Activated CD4-positive, alpha-beta T cell treated with anti-CD3 and anti-CD28 coated beads, Interleukin-2, amount 50 U/mL, for 4 hours (primary cell): Measurements from ENCODE around the gene UHRF1.
"Not testable (repeated sequence)": the region's sequence is repeated elsewhere in the genome, so short reads cannot be mapped to it uniquely, and the experiment has no call there.

ENCODE experiments used
- DNase-seq, 2 experiments: peaks; one replicate each; pipeline ENCODE4 v3.0.0-alpha.2; 2020

Gene UHRF1

DNA sequence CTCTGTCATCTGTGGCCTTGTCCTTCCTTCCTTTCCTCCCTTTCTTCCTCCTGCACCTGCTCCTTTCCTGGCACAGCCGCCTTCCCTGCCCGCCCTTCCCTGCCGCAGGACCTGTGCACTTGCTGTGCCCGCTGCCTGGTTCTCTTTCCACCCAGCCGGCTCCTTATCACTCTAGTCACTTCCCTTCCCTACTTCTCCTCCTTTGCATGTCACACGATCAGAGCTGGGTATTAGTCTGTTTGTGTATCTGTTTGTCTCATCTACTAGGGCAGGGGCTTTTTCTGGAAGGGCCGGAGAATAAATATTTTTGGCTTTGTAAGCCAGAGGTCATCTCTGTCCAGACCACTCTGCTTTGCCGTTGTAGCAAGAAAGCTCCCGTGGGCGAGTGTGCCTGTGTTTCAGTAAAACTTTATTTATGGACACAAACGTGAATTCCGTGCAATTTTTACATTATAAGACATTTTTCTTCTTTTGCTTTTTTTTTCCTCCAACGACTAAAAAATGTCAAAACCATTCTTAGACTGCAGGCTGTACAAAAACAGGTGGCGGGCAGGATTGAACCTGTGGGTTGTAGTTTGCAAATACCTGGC, 65.7 kb downstream of the UHRF1 start:
- DNase-seq = no peak

DNA sequence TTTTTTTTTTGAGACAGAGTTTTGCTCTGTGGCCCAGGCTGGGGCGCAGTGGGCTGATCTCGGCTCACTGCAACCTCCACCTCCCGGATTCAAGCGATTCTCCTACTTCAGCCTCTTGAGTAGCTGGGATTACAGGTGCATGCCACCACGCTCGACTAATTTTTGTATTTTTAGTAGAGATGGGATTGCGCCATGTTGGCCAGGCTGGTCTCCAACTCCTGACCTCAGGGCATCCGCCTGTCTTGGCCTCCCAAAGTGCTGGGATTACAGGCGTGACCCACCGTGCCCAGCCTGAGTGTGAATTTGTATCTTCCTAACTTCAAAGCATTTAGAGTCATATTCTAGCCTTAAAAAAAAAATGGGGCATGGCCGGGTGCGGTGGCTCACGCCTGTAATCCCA, 66.3 kb downstream of the UHRF1 start:
- DNase-seq = not testable (repeated sequence)

DNA sequence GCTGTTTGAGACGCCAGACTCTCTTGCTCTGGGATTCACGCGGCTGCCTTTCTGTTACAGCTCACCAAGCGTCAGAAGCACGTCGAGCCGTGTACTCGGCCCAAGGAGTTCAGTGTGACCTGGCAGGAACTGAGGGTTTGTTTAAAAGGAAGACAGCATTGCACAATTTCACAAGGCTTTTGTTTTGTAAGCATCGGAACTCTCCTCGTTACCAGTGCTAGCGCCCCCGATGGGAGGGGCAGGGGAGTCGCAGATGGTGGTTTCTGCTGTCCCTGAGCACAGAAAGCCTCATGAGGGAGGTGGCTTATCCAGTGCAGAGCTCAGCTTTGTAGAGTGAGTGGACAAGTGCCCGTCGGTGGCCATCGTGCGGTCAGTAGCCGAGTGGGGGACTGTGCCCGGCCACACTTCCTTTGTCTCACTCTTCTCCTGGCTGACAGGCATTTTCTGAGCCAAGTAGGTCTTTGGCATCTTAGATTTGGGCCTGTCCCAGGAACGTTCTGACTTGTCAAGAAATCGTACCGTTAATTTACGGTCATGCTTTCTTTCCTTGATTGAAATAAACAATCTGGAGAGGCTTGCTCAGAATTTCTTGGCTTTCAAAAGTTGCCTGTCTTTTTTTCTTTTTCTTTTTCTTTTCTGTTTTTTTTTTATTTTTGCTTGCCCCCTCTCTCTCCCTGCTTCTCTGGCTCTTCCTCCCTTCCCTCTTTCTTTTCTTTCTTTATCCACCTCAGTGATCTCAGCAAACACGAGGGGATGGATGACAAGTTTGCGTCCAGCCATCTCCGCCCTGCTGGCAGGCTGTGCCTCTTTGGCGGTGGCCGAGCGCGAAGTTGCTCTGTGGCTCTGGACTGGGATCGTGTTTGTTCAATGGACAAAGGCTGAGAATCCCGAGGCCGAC, 67.3 kb downstream of the UHRF1 start:
- no peak for DNase-seq

DNA sequence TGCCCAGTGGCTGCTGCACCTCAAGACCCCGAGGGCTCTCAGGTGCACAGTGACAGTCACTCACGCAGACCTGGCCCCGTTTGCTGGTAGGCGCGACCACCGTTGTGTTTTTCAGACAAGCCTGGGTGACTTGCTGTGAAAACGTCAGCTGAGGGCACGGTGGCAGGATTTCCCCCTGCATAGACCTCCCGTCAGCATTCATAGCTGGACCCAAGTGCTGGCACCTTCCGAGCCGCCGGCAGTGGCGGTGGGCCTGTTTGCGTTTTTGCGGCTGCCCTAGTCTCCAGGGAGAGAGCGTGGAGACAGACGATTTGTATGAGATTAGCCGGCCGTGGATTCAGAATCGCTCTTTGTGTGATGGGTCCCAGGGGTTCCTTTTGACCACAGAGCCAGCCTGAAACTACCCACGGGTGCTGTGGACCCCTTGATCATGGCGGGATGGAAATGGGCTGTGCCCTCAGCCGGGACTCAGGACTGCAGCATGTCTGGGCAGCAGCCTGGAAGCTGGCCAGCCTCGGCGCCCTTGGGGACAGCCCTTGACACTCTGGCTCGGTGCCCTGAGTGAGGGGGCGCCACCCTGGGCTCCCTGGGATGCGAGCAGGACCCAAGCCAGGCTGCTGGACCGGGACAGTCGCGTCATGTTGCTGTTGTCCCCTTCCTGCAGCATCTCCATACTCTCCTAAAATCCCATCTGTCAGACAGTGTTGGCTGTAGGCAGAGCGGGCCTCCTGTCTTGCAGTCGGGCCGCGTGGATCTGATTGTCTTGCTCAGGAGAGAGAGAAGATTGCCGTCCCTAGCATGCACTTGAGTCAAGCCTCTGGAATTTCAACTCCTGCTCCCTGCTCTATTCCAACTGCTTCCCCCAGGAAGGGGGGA, 68.2 kb downstream of the UHRF1 start:
- DNase-seq = no peak

DNA sequence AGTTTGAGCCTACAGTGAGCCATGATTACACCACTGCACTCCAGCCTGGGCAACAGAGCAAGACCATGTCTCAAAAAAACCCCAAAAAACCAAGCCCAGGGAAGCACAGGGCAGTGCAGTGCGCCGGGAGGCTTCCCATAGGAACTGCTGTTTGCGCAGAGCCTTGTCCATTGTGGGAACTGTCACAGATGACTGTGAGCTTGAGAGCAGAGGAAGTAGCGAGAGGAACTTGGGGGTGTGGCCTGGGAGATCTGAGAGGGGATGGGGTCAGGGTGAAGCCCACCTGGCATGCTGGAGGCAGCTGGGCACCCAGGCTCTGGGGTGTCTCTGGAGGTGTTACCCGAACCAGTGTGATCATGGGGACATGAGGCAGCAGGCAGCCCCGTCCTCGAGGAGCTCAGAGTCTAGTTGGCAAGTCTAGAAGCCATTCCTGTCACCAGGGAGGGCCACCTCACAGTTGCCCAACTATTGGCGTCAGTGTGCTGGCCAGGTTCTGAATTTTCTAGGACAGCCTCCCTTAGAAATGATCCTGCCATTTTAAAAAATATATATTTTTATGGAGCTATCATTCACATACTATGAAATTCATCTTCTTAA, 70.0 kb downstream of the UHRF1 start:
- no peak for DNase-seq

DNA sequence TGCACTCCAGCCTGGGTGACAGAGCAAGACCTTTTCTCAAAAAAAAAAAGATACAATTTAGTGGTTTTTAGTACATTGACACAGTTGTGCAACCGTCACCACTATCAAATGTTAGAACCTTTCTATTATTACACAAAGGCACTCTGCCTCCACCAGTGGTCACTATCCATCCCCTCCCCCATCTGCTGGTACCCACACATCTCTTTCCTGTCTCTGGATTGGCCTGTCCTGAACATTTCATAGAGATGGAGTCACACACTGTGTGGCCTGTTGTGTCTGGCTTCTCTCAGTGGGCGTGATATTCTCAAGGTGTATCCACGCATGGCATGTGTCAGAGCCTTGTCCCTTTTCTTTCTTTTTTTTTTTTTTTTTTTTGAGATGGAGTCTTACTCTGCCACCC, 70.8 kb downstream of the UHRF1 start:
- no peak for DNase-seq

DNA sequence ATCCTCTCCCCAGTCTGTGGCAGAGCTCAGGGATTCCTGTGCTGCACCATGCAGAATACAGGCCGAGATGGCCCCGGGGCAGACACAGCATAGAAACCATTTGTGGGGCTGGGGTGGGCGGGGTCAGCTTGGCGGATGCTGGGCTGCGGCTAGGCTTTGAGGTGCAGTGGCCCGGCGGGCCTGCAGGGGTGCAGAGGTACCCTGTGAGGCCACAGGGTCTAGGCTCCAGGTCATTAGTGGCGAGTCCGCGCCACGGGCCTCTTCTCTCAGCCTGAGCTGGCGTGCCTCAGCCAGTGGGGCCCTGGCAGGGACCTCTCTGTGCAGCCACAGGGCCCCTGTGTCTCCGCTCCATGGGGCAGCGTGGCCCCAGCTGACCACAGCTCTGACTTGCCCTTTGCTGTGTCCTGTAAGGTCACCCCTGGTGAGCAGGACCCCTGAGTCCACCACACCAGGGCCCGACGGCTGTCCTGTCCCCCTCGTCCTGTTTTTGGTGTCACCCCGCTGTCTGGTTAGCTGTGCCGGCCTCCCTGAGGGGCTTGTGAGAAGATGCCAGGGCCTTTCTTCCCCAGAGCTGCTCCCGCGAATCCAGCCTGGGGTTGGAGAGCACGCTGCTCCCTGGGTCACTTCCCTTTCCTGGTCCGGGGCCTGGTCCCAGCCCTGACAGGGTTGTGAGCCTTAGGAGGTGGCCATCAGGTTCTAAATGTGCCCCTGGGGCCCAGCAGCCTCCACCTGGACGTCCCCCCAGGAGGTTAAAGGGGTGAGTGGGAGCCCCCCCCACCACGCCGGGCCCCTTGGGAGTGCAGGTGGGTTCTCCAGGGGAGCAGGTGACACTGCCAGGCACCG, 71.8 kb downstream of the UHRF1 start:
- DNase-seq = no peak

DNA sequence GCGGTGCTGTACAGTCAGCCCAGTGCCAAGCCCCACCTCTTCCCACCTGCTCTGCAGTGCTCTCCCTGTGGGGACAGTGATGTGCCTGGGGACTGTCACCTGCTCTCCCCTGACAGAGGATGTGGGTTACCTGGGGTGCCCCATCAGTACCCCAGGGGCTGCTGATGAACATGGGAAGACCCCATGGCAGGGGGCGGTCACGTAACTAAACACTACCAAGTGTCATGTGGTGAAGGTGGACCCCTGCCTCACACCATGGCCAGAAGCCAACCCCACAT, 72.3 kb downstream of the UHRF1 start:
- DNase-seq = no peak

DNA sequence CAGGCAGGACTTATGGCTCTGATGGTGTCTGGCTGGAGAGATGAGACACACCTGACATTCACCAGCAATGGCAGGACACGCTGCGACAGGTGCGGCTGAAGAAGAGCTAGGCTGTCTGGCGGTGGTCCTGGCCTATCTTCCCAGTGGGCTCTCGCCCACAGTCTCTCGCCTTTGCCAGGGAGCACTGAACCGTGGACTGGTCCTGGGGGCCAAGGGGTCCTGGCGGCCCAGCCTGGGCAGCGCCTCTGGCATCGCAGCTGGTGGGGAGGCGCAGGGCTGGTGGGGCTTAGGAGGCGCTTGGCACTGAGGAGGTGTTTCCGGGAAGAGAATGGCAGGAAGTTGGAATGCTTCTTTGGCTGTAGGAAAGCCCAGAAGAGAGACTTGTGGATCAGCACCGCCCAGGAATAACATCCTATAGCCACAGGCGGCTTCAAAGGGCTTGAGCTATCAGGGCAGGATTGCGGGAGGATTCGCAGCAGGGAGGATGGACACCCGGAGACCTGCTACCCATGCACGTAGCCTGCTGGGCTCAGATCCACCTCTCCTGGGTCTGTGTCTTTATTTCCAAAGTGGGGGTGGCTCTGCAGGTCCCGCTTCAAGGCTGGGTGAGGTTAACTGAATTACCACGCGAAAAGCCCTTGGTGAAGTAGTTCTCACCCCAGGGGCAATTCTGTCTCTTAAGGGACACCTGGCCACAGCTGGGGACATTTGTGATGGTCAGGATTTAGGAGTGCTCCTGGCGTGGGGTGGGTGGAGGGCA, 74.2 kb downstream of the UHRF1 start:
- DNase-seq = no peak

DNA sequence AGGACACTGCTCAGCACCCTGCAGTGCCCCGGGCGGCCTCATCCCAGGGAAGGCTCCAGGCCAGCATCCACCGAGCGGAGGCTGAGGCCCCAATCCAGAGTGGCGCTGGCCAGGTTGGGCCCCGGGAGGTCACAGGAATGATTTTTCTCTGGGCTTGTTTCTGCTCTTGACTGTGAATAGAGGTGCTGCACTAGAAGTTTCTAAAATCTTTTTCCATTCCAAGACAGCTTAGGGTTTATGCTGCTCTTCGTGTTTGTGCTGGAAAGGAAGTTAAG, 74.7 kb downstream of the UHRF1 start:
- no peak for DNase-seq

DNA sequence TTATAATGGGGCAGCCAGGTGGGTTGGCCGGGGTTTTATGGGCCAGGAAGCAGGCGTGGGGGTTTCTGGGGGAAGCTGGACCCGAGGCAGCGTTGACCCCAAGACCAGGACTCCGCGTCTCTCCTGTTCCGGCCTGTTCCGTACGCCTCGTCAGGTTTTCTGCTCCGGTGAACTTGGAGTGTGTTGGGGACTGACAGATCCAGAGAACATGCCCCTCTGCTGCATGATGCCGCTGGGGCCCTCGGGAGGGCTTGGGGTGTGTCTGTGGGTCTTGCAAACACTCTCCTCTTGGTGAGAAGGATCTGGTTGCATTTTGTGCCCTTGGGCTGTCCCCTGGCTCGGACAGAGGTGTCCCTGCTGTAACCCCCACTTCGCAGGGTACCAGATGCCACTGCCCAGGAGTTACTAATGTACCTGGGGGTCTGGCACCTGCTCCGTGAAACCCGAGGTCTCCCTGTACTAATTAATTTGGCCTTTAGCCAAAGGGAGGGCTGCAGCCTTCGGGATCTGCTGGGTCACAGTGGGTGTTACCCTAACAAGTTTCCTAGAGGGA, 75.2 kb downstream of the UHRF1 start:
- no peak for DNase-seq

DNA sequence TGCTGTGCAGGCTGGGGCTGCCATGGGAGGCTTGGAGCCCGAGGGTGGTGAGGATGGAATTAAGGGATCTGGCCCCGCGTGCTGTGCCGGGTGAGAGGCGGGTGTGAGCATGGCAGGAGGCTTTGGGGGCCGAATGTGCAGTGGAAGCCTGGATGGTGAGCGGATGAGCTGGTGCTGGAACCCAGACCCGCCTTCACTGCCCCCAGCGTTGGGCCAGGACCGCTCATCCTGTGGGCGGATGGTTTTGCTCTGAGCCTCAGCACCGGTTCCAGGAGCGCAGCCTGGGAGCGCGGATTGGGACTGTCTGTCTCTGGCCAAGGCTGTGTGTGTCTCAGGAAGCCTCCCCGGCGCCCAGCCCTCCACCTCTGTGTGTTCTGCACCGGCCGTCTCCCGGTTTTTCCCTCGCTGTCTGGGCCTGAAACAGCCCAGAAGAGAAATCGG, 76.3 kb downstream of the UHRF1 start:
- no peak for DNase-seq

DNA sequence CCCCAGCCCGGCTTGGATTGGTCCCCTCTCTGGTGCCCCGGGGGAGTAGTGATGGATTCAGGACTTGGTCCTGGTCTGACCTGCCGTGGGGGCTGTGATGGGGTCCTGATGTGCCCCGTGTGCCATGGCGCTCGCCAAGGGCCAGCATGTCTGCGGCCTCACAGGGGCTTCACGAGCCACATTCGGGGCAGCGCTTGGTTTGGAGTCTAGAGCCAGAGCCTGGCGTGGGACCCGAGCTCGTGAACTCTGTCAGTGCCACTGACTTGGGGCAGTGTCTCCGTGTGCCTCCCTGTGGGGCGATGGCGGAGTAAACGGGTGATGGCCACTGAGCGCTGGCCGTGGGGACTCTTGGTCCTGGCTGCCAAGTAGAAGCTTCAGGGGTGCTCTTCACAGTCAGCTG, 76.8 kb downstream of the UHRF1 start:
- DNase-seq = no peak

DNA sequence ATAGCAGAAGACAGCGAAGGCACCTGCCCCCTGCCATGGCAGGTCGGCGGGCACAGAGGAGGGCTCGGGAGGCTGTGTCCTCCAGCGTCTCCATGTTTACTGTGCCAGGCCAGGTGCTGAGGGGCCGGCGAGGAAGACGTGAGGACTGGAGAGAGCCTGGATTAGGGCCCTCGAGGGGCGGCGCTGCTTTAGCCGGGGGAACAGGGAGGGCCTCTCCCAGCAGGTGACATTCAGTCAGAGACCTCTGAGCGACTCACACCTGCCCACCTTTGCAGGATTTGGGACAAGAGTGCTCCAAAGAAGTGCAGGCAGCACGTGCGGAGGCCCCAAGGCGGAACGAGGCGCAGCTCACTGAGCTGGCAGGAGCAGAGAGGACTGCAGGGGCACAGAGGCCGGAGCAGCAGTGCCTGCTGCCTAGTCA, 77.2 kb downstream of the UHRF1 start:
- DNase-seq = no peak

DNA sequence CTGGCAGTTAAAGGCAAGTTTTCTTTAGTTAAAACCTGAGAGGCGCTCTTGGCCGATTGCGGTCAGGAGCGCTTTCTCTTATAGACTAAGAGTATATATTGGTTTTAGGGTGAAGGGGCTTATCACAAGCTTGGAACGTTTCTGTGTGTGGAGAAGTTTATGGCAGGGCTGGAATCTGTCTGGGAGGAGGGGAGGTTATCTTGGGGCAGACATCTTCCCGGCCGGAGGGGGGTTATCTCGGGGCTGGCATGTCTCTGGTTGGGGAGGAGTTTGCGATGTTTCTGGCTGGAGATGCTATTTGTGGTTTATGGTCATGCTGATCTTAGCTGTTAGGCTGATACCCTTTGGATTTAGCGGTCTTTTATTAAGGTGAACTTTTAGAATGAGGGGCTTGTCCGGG, 78.0 kb downstream of the UHRF1 start:
- DNase-seq = no peak

DNA sequence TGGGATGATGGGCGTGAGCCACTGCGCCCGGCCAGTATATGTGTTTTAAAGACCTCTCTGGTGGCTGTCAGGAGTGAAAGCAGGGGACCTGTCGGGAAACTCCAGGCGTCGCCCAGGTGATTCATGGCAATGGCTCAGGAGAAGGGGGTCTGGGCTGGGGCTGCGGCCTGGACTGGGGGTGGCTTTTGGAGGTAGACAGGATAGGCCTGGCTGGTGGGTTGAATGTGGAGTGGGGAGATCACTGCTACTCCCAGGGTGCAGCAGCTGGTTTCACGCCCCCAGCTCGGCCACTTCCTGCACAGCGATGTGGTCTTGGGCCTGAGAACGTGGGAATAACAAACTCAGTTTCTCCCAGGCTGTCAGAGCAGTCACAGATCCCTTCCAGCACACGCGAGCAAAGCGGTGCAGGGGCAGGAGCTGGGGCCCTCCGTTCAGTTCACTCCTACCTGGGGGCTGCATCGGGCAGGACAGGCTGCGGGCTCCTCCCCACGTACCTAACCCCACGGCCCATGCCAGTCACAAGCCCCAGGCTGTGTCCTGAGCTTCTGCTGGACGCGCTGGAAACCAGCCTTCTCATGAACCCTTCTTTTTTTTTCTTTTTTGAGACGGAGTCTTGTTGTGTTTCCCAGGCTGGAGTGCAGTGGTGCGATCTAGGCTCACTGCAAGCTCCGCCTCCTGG, 78.5 kb downstream of the UHRF1 start:
- no peak for DNase-seq

DNA sequence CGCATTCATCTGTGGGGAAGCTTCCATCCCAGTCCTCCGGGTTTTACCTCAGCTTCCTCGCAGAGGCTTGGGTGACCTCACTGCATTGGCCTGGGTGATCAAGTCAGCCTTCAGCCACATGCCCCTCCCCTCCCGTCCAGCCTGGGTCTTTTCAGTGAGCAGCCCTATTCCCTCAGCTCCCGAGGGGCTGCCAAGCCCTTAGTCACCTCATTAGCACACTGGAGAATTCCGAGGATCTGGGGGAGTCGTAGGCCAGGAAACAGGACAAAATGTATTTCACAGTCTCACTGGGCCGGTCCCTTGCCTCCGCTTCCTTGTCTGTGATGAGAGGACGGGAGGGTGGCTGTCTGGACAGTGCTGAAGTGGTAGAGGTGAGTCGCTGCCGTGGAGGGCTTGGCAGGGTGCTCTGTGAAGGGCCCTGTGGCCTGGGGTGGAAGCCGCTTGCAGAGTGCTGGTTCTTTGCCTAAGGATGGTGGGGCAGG, 79.5 kb downstream of the UHRF1 start:
- no peak for DNase-seq

DNA sequence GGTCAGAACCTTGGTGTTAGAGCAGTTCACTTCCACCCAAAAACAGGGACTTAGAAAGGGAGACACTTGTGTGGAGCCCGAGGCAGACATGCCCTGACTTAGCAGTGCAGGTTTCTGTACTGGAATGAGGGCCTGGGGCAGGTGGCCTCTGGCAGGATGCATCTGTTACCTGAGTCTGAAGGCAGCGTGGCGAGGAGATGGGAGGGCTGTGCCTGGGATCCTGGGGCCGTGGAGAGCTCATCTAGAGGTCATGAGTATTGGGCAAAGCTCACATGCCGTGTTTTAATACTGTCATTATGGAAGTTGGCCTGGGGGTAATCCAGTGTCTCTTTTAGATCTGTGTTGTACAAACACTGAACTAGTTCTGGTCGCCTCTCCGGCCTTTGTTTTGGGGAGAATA, 81.0 kb downstream of the UHRF1 start:
- no peak for DNase-seq

DNA sequence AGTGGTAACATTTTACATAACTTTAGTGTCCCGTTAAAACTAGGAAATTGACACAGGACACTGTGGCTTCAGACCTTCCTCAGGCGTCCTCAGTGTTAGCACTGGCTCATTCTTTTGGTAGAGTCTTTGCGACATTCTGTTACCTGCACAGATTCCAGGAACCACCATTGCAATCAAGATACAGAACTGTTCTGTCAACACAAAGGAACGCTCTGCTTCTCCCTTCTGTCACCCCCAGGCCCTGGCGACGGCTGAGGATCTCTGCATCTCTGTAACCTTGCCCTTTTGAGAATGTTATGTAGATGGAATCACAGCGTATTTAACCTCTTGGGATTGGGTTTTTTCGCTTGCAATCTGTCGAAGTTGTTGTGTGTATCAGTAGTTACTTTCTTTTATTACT, 82.2 kb downstream of the UHRF1 start:
- DNase-seq = no peak

DNA sequence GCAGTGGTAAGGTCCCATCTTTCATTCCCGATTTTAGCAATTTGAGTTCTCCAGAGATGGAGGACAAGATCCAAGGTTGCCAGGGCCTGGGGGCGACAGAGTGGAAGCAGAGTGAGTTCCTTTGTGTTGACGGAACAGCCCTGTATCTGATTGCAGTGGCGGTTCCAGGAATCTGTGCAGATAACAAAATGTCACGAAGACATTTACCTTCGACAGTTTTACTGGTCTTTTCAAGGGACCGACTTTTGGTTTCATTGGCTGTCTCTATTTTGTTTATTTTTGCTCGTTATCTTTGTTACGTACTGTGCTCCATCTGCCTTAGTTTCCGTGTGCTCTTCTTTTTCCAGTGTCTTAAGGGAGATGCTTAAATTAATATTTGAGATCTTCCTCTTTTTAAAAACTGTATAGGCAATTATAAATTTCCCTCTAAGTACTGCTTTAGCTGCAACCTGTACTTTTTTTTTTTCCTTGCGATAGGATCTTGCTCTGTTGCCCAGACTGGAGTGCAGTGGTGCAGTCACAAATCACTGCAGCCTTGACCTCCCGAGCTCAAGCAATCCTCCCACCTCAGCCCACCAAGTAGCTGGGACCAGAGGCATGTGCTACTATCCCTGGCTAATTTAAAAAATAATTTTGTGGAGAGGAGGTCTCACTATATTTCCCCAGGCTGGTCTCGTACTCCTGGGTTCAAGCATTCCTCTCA, 82.8 kb downstream of the UHRF1 start:
- DNase-seq = no peak
